ENCODE data around the gene ANKRD33B. TPM values are rescaled to one million over a fixed set of nuclear protein-coding genes. Genes with fewer than 3 reads are reported as not detected.

The ANKRD33B gene
- total RNA-seq, 1 experiment from 2014 or later: 14.9 TPM

DNA sequence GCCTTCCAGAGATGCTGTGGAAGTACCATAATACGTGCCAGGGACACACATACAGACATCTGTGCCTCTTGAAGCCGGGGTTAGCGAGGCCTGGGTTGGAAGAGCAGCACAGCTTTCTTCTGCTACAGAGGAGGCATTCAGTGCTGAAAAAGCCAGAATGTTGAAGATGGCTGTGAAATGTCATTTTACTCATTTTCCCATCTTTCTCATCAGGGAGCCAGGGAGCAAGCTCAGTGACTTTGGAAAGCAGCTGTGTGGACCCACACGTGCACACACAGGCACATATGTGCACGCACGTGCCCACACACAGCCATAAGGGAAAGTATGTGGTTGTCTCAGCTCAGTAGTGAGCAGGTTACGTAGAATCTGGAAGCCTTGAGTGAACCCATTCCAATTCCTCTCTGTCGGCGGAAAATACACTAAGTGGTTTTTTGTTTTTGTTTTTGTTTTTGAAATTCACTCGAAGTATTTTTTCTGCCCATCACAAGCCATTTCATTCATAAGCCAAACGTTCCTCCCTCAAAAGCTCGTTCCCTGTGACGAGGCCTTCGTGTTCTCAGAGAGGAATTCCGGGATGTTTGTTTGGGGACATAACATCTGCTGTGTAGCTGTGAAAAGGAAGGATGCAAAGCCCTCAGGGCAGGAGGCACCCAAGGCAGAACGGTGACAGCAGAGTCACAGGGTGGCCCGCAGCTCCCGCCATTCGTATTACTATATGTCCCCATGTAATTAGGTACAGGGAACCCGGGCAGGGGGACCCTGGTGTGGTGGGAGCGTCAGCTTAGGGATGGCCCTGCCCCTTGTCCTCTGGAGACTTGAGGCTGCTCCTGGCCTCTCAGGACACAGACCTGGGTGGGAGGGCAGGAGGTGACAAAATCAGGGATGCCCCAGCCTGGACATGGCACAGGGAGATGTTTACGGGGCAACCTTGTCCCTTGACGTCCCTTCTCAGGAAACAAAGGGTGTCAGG is 29.0 kb upstream of the ANKRD33B start:
- CTCF ChIA-PET: no interaction called here
- H3K27me3 ChIP-seq (ENCODE audit: low read length): no peaks in the 10 kb centered on the region
- H3K9me3 ChIP-seq (ENCODE audit: low read length): no peaks in the 10 kb centered on the region
- no peak overlapping the region for H3K9ac ChIP-seq (ENCODE audit: low read length)
- H3F3A ChIP-seq (ENCODE audit: low read length, unreplicated experiment): no peaks in the 10 kb centered on the region
- no peak overlapping the region for H3K4me2 ChIP-seq (ENCODE audit: low read length)
- no peak overlapping the region for H3K4me3 ChIP-seq (ENCODE audit: low read length)
- H3K79me2 ChIP-seq (ENCODE audit: low read length): no peaks in the 10 kb centered on the region
- BruUV-seq (replicated peaks): no TSS peak
- no peaks in the 10 kb centered on the region; the same call in 1 of the 2 replicates for H3K4me1 ChIP-seq (ENCODE audit: insufficient read depth, low read length)
- no peaks in the 10 kb centered on the region for H3K9me2 ChIP-seq (replicated peaks; ENCODE audit: low read length)
- TF ChIP-seq EZH2 (IDR thresholded peaks at IDR 0.05; ENCODE audit: low read length, unreplicated experiment) (no peak), EZH2phosphoT487 (IDR thresholded peaks at IDR 0.05; ENCODE audit: borderline replicate concordance, low read length) (no peak)
- TF ChIP-seq, protein P1, sequence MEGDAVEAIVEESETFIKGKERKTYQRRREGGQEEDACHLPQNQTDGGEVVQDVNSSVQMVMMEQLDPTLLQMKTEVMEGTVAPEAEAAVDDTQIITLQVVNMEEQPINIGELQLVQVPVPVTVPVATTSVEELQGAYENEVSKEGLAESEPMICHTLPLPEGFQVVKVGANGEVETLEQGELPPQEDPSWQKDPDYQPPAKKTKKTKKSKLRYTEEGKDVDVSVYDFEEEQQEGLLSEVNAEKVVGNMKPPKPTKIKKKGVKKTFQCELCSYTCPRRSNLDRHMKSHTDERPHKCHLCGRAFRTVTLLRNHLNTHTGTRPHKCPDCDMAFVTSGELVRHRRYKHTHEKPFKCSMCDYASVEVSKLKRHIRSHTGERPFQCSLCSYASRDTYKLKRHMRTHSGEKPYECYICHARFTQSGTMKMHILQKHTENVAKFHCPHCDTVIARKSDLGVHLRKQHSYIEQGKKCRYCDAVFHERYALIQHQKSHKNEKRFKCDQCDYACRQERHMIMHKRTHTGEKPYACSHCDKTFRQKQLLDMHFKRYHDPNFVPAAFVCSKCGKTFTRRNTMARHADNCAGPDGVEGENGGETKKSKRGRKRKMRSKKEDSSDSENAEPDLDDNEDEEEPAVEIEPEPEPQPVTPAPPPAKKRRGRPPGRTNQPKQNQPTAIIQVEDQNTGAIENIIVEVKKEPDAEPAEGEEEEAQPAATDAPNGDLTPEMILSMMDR (conservative IDR thresholded peaks at IDR 0.05; ENCODE audit: low read depth, low read length): no peak
- POLR2A ChIA-PET (ENCODE audit: unreplicated experiment): no interaction called here
- H3K36me3 ChIP-seq (ENCODE audit: low read depth, low read length): no peaks in the 10 kb centered on the region
- ATAC-seq: no peak
- H2AFZ ChIP-seq (ENCODE audit: low read length): no peak overlapping the region
- intact Hi-C loops (cut with micrococcal nuclease): no loop called here
- H3K27ac ChIP-seq (ENCODE audit: low read length): no peak overlapping the region
- no peaks in the 10 kb centered on the region for H4K20me1 ChIP-seq (ENCODE audit: low read length)
- DNase-seq: no peak

DNA sequence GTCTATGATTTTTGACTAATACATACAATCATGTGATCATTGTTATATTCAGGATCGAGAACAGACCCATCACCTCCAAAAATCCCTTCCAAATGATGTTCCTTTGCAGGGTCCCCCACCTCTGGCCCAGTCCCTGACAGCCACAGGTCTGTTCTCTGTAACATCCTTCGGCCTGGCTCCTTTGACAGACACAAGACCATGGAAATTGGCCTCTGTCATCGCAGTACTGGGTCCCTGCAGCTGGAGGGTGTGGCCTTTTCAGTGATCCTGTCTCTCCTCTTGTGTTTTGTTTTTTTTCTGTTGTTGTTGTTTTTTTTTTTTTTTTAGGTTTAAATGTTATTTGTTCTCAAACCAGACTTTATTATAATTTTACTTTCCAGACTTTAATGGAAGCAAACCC is 27.4 kb upstream of the ANKRD33B start:
- DNase-seq: no peak
- ATAC-seq: no peak
- H3K27ac ChIP-seq (ENCODE audit: low read length): no peak overlapping the region
- no peak overlapping the region for H3K4me2 ChIP-seq (ENCODE audit: low read length)
- H3K4me3 ChIP-seq (ENCODE audit: low read length): no peak overlapping the region
- H3K27me3 ChIP-seq (ENCODE audit: low read length): no peaks in the 10 kb centered on the region
- TF ChIP-seq, protein P1 (conservative IDR thresholded peaks at IDR 0.05; ENCODE audit: low read depth, low read length): no peak
- TF ChIP-seq EZH2 (IDR thresholded peaks at IDR 0.05; ENCODE audit: low read length, unreplicated experiment) (no peak), EZH2phosphoT487 (IDR thresholded peaks at IDR 0.05; ENCODE audit: borderline replicate concordance, low read length) (no peak)
- H3K9me2 ChIP-seq (replicated peaks; ENCODE audit: low read length): no peaks in the 10 kb centered on the region
- no peaks in the 10 kb centered on the region for H3K36me3 ChIP-seq (ENCODE audit: low read depth, low read length)
- POLR2A ChIA-PET (ENCODE audit: unreplicated experiment): no interaction called here
- intact Hi-C loops (cut with micrococcal nuclease): no loop called here
- no peaks in the 10 kb centered on the region for H4K20me1 ChIP-seq (ENCODE audit: low read length)
- H3K79me2 ChIP-seq (ENCODE audit: low read length): no peaks in the 10 kb centered on the region
- no peak overlapping the region for H2AFZ ChIP-seq (ENCODE audit: low read length)
- H3K9ac ChIP-seq (ENCODE audit: low read length): no peak overlapping the region
- no peaks in the 10 kb centered on the region for H3K9me3 ChIP-seq (ENCODE audit: low read length)
- H3K4me1 ChIP-seq (ENCODE audit: insufficient read depth, low read length): no peaks in the 10 kb centered on the region; the same call in 1 of the 2 replicates
- CTCF ChIA-PET: no interaction called here
- BruUV-seq (replicated peaks): no TSS peak
- H3F3A ChIP-seq (ENCODE audit: low read length, unreplicated experiment): no peaks in the 10 kb centered on the region

All from PC-3 (cell line).